ENCODE data around the gene OR10P1. TPM values are rescaled to one million over a fixed set of nuclear protein-coding genes. Genes with fewer than 3 reads are reported as not detected.

OR10P1 gene
- total and polyA plus RNA-seq, 2 of the 4 experiments (the other 2 are of a cell fraction), result not detected

- no peak overlapping the region for H4K91ac ChIP-seq (ENCODE audit: insufficient read depth, low read depth, low read length)
- no peak overlapping the region for H3K23ac ChIP-seq (ENCODE audit: low read depth, low read length)
- no TSS peak for BruUV-seq (replicated peaks)
- no peaks in the 10 kb centered on the region for H3K79me1 ChIP-seq (ENCODE audit: low read depth in 1 of 2, low read length in 2 of 2)
- no peak overlapping the region for H3K4me3 ChIP-seq (ENCODE audit: insufficient read depth, low read depth, low read length)
- dilution Hi-C loops (cut with HindIII; ENCODE audit: low sequenced_read_pairs, unreplicated experiment), result no loop called here
- H2AK9ac ChIP-seq (replicated peaks; ENCODE audit: low read depth, low read length, poor library complexity), result no peak overlapping the region
- H3K4me2 ChIP-seq (ENCODE audit: low read depth, low read length), result no peak overlapping the region
- H3K4me1 ChIP-seq (ENCODE audit: control insufficient read depth, insufficient read depth, low read length), result no peaks in the 10 kb centered on the region
- DNase-seq (peak; percentile 92), ATAC-seq (ENCODE audit: low read depth) (peak; percentile 97)
- H3K4ac ChIP-seq (ENCODE audit: low read depth, low read length), result no peak overlapping the region
- no peak overlapping the region for H3K14ac ChIP-seq (replicated peaks; ENCODE audit: low read depth, low read length)
- no peaks in the 10 kb centered on the region for H3K9me1 ChIP-seq (ENCODE audit: insufficient read depth, low read length)
- H2BK20ac ChIP-seq (ENCODE audit: low read depth, low read length), result no peak overlapping the region
- H2BK15ac ChIP-seq (ENCODE audit: low read depth, low read length), result no peak overlapping the region
- no peak overlapping the region for H3K27ac ChIP-seq (ENCODE audit: insufficient read depth, low read length)
- CTCF ChIA-PET, result interaction anchor here (0.6 to 1.1 kb wide), 4 partner anchors 11 to 440 kb away, joined by 3 to 13 read pairs (median 4); no protein-coding TSS in a partner anchor
- no peaks in the 10 kb centered on the region for H3K36me3 ChIP-seq (ENCODE audit: control insufficient read depth, insufficient read depth, low read length)
- no peak overlapping the region for H2BK120ac ChIP-seq (ENCODE audit: low read depth, low read length)
- POLR2A ChIA-PET (ENCODE audit: unreplicated experiment), result no interaction called here
- in situ Hi-C loops (cut with MboI; ENCODE audit: low sequenced_read_pairs), result loop anchor here (10.0 kb wide), 1 partner anchor 425 kb away; no protein-coding TSS in a partner anchor
- no peak overlapping the region for H2BK5ac ChIP-seq (ENCODE audit: low read depth, low read length, poor library complexity, severe bottlenecking)
- no peak overlapping the region for H3K18ac ChIP-seq (ENCODE audit: low read depth, low read length)
- H2AK5ac ChIP-seq (ENCODE audit: low read depth, low read length), result no peak overlapping the region
- WGBS, 2 experiments (ENCODE audit: extremely low coverage in 2 of 2, insufficient read length in 1 of 2), result no CpG with 5 or more reads among the region's 6 CpGs
- no peak overlapping the region for H4K5ac ChIP-seq (ENCODE audit: low read depth, low read length)
- peaks cover 8% of the 10 kb centered on the region for H3K27me3 ChIP-seq (ENCODE audit: control insufficient read depth, insufficient read depth, low read length)
- intact Hi-C loops (cut with micrococcal nuclease), result loop anchor here (1.0 to 5.0 kb wide), 2 partner anchors 430 to 627 kb away; no protein-coding TSS in a partner anchor
- 0 out of 2 replicates have a peak, but pooled peaks cover 1% of the 10 kb centered on the region for H3K9me3 ChIP-seq (ENCODE audit: control insufficient read depth, insufficient read depth, low read length)
- H4K20me1 ChIP-seq (ENCODE audit: insufficient read depth, low read length), result no peaks in the 10 kb centered on the region
- H2AFZ ChIP-seq (replicated peaks; ENCODE audit: low read length, poor library complexity), result no peak overlapping the region
- no peak overlapping the region for H3K9ac ChIP-seq (ENCODE audit: low read depth, low read length)
- no peak overlapping the region for H3K56ac ChIP-seq (ENCODE audit: extremely low read depth, insufficient read depth, low read length)
- H4K8ac ChIP-seq (ENCODE audit: low read depth in 2 of 2, low read length in 2 of 2), result no peak overlapping the region
- TF ChIP-seq NFE2L2 (IDR thresholded peaks at IDR 0.05; ENCODE audit: low read depth, low read length), result no peak
- no peak for TF ChIP-seq MAZ (IDR thresholded peaks at IDR 0.05; ENCODE audit: borderline replicate concordance, low read depth, low read length)
- no peak for TF ChIP-seq RFX5 (IDR thresholded peaks at IDR 0.05; ENCODE audit: low read depth, low read length)
- peak; percentile 59 for TF ChIP-seq SMC3 (IDR thresholded peaks at IDR 0.05; ENCODE audit: low read depth, low read length)
- TF ChIP-seq, protein P1, sequence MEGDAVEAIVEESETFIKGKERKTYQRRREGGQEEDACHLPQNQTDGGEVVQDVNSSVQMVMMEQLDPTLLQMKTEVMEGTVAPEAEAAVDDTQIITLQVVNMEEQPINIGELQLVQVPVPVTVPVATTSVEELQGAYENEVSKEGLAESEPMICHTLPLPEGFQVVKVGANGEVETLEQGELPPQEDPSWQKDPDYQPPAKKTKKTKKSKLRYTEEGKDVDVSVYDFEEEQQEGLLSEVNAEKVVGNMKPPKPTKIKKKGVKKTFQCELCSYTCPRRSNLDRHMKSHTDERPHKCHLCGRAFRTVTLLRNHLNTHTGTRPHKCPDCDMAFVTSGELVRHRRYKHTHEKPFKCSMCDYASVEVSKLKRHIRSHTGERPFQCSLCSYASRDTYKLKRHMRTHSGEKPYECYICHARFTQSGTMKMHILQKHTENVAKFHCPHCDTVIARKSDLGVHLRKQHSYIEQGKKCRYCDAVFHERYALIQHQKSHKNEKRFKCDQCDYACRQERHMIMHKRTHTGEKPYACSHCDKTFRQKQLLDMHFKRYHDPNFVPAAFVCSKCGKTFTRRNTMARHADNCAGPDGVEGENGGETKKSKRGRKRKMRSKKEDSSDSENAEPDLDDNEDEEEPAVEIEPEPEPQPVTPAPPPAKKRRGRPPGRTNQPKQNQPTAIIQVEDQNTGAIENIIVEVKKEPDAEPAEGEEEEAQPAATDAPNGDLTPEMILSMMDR (conservative IDR thresholded peaks at IDR 0.05; ENCODE audit: low read depth, low read length), result peak; percentile 97
- TF ChIP-seq, protein P2, sequence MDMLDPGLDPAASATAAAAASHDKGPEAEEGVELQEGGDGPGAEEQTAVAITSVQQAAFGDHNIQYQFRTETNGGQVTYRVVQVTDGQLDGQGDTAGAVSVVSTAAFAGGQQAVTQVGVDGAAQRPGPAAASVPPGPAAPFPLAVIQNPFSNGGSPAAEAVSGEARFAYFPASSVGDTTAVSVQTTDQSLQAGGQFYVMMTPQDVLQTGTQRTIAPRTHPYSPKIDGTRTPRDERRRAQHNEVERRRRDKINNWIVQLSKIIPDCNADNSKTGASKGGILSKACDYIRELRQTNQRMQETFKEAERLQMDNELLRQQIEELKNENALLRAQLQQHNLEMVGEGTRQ (IDR thresholded peaks at IDR 0.05; ENCODE audit: low read depth, low read length), result peak; percentile 89
- peak; percentile 38; the same call in 1 of the 2 replicates for TF ChIP-seq MXI1 (IDR thresholded peaks at IDR 0.05; ENCODE audit: borderline replicate concordance, low read depth, low read length)
- no peak for TF ChIP-seq MAFK (IDR thresholded peaks at IDR 0.05; ENCODE audit: low read depth, low read length)
- TF ChIP-seq RAD21 (IDR thresholded peaks at IDR 0.05; ENCODE audit: low read length), result peak; percentile 73
- peak; percentile 21; the same call in 1 of the 2 replicates for TF ChIP-seq CEBPB (IDR thresholded peaks at IDR 0.05; ENCODE audit: low read depth, low read length)
- no peak for TF ChIP-seq ELK1 (IDR thresholded peaks at IDR 0.05; ENCODE audit: borderline replicate concordance, low read depth, low read length)
- TF ChIP-seq BHLHE40 (IDR thresholded peaks at IDR 0.05; ENCODE audit: low read depth, low read length), result 0 out of 2 replicates have a peak, but pooled peaks have one; percentile 16
- TF ChIP-seq POLR2A (IDR thresholded peaks at IDR 0.05; ENCODE audit: low read depth, low read length), result no peak
- no peak for TF ChIP-seq RCOR1 (IDR thresholded peaks at IDR 0.05; ENCODE audit: insufficient replicate concordance, low read length)
Observed at GRCh38 chr12:55619354-55620138, 17.1 kb upstream of the OR10P1 start.
